Gastrocnemius medialis (tissue), 4 donors: ENCODE measurements around the gene ESRRB. TPM values are rescaled to one million over a fixed set of nuclear protein-coding genes. Genes with fewer than 3 reads are reported as not detected.
"Not testable (repeated sequence)": the region's sequence is repeated elsewhere in the genome, so short reads cannot be mapped to it uniquely, and the experiment has no call there.

Experiments
- ATAC-seq, 2 donors: fragments of 150-250 bp; one replicate each; pipeline ENCODE4 v1.9.1; 2016
- DNase-seq, 2 donors: peaks; one replicate each; pipeline ENCODE4 v3.0.0-alpha.2; 2019
- H3K27ac ChIP-seq, 4 donors: fragments of 200-600 bp; sonication (generic); 1 replicate in 1 of 4; 2 replicates in 3 of 4; pipeline ENCODE4 v1.5.1; 2016 to 2018; ENCODE audit warnings: mild to moderate bottlenecking in 2 of 4, moderate library complexity in 1 of 4
- H3K27me3 ChIP-seq, 3 donors: fragments of 200-600 bp; sonication (generic) in 2 of 3; 1 replicate in 1 of 3; 2 replicates in 2 of 3; pipeline versions ENCODE4 v1.5.1 to v1.6.0; 2016 to 2019; ENCODE audit warnings: mild to moderate bottlenecking in 1 of 3, moderate library complexity in 1 of 3
- H3K36me3 ChIP-seq, 2 donors: fragments of 200-600 bp; sonication (generic) in 1 of 2; one replicate each; pipeline ENCODE4 v1.5.1; 2017 to 2018
- H3K4me1 ChIP-seq, 2 donors: fragments of 200-600 bp; sonication (generic) in 1 of 2; one replicate each; pipeline ENCODE4 v1.5.1; 2016 to 2017; ENCODE audit warnings: mild to moderate bottlenecking in 2 of 2
- H3K4me3 ChIP-seq, 4 donors: fragments of 200-600 bp; sonication (generic) in 3 of 4; 1 replicate in 1 of 4; 2 replicates in 3 of 4; pipeline ENCODE4 v1.5.1; 2016 to 2019; ENCODE audit warnings: mild to moderate bottlenecking in 2 of 4
- H3K9me3 ChIP-seq, 3 donors: fragments of 200-600 bp; sonication (generic) in 2 of 3; 1 replicate in 1 of 3; 2 replicates in 2 of 3; pipeline ENCODE4 v1.5.1; 2016 to 2019
- POLR2A ChIP-seq, 2 donors: fragments of 450-650 bp; IDR thresholded peaks; one replicate each; pipeline ENCODE4 v1.6.1; 2017; ENCODE audit warnings: antibody characterized with exemption in 2 of 2, mild to moderate bottlenecking in 2 of 2, moderate library complexity in 2 of 2
- in situ Hi-C, 4 donors: fragments of 200-750 bp; cut with MboI; loops; one replicate each; pipeline versions ENCODE4 v1.15.0 to v1.8.0; 2017; ENCODE audit warnings: low sequenced_read_pairs in 4 of 4
- intact Hi-C: fragments of 100-400 bp; cut with DNase I; formaldehyde crosslinking; loops from one replicate; pipeline ENCODE4 v1.15.1; 2023; ENCODE audit warnings: low total_unique reads
- total RNA-seq, 4 donors: library from RNA; depleted of rRNA; stranded (reverse); fragments of >200 nt; gene quantifications; one replicate each; pipeline versions ENCODE4 v1.1.0 to v1.2.3, GENCODE V29; 2016
- TF ChIP-seq, protein P1 (sequence below), 5 experiments: fragments of 450-650 bp in 3 of 5; fragments of 200-600 bp in 2 of 5; sonication (generic) in 2 of 5; IDR thresholded peaks in 4 of 5; conservative IDR thresholded peaks in 1 of 5; 1 replicate in 4 of 5; 2 replicates in 1 of 5; pipeline ENCODE4 v1.5.1; 2016 to 2019; ENCODE audit warnings: antibody characterized with exemption in 5 of 5, mild to moderate bottlenecking in 3 of 5, moderate library complexity in 3 of 5

ESRRB gene
- total RNA-seq, 4 donors from 2014 or later: 1.1 to 9.4 (median 5.3) TPM

GRCh38 chr14:76525106-76525821, 149.3 kb downstream of the ESRRB start:
- Histone ChIP-seq H3K4me3 (no peak overlapping the region), H3K4me1 (no peaks in the 10 kb centered on the region), H3K9me3 (no peaks in the 10 kb centered on the region), H3K27ac (no peak overlapping the region), H3K27me3 (no peaks in the 10 kb centered on the region), H3K36me3 (no peaks in the 10 kb centered on the region)
- no peak for ATAC-seq
- no peak for TF ChIP-seq POLR2A (IDR thresholded peaks at IDR 0.05)
- TF ChIP-seq, protein P1, sequence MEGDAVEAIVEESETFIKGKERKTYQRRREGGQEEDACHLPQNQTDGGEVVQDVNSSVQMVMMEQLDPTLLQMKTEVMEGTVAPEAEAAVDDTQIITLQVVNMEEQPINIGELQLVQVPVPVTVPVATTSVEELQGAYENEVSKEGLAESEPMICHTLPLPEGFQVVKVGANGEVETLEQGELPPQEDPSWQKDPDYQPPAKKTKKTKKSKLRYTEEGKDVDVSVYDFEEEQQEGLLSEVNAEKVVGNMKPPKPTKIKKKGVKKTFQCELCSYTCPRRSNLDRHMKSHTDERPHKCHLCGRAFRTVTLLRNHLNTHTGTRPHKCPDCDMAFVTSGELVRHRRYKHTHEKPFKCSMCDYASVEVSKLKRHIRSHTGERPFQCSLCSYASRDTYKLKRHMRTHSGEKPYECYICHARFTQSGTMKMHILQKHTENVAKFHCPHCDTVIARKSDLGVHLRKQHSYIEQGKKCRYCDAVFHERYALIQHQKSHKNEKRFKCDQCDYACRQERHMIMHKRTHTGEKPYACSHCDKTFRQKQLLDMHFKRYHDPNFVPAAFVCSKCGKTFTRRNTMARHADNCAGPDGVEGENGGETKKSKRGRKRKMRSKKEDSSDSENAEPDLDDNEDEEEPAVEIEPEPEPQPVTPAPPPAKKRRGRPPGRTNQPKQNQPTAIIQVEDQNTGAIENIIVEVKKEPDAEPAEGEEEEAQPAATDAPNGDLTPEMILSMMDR (IDR thresholded peaks at IDR 0.05 in 4 of 5, conservative IDR thresholded peaks at IDR 0.05 in 1 of 5): no peak
- intact Hi-C loops: no loop called here
- no peak for DNase-seq
- in situ Hi-C loops: no loop called here

- Histone ChIP-seq H3K27me3 (peaks cover 0 to 2% (median 0%) of the 10 kb centered on the region in 3 donors), H3K4me3 (no peak overlapping the region), H3K4me1 (no peaks in the 10 kb centered on the region), H3K27ac (no peak overlapping the region), H3K9me3 (no peaks in the 10 kb centered on the region), H3K36me3 (no peaks in the 10 kb centered on the region)
- ATAC-seq (no peak), DNase-seq (no peak)
- in situ Hi-C loops: no loop called here
- TF ChIP-seq, protein P1 (IDR thresholded peaks at IDR 0.05 in 4 of 5, conservative IDR thresholded peaks at IDR 0.05 in 1 of 5): no peak
- no peak for TF ChIP-seq POLR2A (IDR thresholded peaks at IDR 0.05)
- intact Hi-C loops: no loop called here
Observed at GRCh38 chr14:76531085-76531484, 155.1 kb downstream of the ESRRB start.

DNA sequence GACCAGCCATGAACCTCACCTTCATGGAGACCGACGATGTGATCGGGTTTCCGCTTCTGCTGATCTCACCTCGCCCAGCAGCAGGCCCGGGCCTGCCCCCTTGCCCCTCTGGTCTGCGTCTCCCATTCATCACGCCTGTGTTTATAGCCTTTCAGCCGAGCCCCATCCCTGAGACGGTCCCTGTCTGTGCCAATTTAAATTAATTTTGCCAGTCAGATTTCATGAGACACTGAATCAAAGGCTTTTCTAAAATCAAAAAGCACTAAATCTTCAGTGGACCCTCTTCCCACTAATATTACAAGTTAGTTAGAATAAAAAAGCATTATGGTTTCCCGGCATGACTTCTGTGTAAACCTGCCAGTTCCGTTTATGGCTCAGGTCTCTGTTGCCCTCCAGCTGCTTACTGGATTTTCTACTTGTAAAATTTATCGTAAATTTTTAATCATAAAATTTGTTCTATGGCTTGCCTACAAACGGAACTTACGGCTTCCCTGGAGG, 155.9 kb downstream of the ESRRB start:
- TF ChIP-seq, protein P1 (IDR thresholded peaks at IDR 0.05 in 4 of 5, conservative IDR thresholded peaks at IDR 0.05 in 1 of 5): no peak
- TF ChIP-seq POLR2A (IDR thresholded peaks at IDR 0.05): no peak
- H3K27ac ChIP-seq: no peak overlapping the region
- no peak overlapping the region for H3K4me3 ChIP-seq
- DNase-seq (no peak), ATAC-seq (no peak)
- no peaks in the 10 kb centered on the region for H3K9me3 ChIP-seq
- in situ Hi-C loops (no loop called here), intact Hi-C loops (no loop called here)
- H3K36me3 ChIP-seq: no peaks in the 10 kb centered on the region
- peaks cover 0 to 2% (median 0%) of the 10 kb centered on the region in 3 donors for H3K27me3 ChIP-seq
- no peaks in the 10 kb centered on the region for H3K4me1 ChIP-seq

DNA sequence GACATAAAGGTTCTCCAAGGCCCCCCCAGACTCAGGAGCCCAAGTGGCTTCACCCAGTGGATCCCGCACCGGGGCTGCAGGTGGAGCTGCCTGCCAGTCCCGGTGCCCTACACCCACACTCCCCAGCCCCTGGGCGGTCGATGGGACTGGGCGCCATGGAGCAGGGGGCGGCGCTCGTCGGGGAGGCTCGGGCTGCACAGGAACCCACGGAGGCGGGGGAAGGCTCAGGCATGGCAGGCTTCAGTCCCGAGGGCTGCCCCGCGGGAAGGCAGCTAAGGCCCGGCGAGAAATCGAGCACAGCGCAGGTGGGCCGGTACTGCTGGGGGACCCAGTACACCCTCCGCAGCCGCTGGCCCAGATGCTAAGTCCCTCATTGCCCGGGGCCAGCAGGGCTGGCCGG, 160.7 kb downstream of the ESRRB start:
- H3K27ac ChIP-seq, H3K27me3 ChIP-seq, in situ Hi-C loops, intact Hi-C loops, H3K36me3 ChIP-seq, H3K4me3 ChIP-seq, H3K9me3 ChIP-seq, ATAC-seq, DNase-seq, H3K4me1 ChIP-seq: not testable (repeated sequence)

DNA sequence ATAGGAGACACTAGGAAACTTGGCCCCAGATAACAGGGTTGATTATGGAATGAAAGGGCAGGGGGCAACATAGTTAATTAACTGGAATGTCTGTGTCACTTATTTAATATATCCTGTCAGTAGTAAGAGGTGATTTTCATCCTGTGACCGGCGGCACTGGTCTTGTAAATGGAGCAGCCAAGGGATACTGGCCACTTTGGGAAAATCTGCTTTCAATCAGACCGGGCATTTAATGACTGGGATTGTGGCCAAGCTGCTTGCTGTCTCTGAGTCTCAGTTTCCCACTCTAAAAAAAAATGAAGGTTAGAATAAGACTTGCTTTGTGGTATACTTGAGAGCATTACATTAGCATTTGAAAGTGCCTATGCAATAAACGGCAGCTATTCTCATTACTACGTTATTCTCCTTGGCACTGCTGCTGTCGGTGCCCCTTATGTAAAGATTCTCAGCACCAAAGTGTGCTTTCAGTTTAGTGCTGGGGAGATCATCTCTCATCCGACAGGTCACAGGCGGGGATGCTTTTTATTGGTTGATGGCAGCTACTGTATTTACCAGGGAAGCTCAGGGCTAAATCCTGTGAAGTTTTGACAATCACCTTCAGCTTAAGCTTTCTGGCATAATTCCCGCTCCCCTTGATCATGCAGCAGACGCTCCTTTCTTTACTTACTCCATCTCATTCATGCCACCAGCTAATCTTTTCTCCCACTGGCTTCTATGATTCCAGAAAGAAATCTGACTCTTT, 162.1 kb downstream of the ESRRB start:
- ATAC-seq (no peak), DNase-seq (no peak)
- Histone ChIP-seq H3K4me3 (no peak overlapping the region), H3K9me3 (no peaks in the 10 kb centered on the region), H3K27me3 (peaks cover 3 to 6% (median 5%) of the 10 kb centered on the region in 3 donors), H3K27ac (no peak overlapping the region), H3K36me3 (no peaks in the 10 kb centered on the region), H3K4me1 (no peaks in the 10 kb centered on the region)
- in situ Hi-C loops (no loop called here), intact Hi-C loops (no loop called here)
- TF ChIP-seq, protein P1 (IDR thresholded peaks at IDR 0.05 in 4 of 5, conservative IDR thresholded peaks at IDR 0.05 in 1 of 5): no peak
